ENCODE data around the gene CCNF.

The CCNF gene

GRCh38 chr16:2436110-2436509, 6.9 kb downstream of the CCNF start:
- peaks cover 49 to 89% of the 10 kb centered on the region in 2 experiments; a peak in 2 of 3 replicates for H3K36me3 ChIP-seq (ENCODE audit: control insufficient read depth in 2 of 2, insufficient read depth in 1 of 2, low read length in 2 of 2)
- no peak overlapping the region for H3K27ac ChIP-seq (ENCODE audit: extremely low read depth, low read depth, low read length)
- POLR2A ChIA-PET = interaction anchor here (1.4 kb wide), 1 partner anchor 11 kb away, joined by 3 read pairs; no protein-coding TSS in a partner anchor
- CTCF ChIA-PET = no interaction called here
- no peak overlapping the region for H3K4me3 ChIP-seq (ENCODE audit: low read depth, low read length)
- H3K4me1 ChIP-seq (ENCODE audit: control insufficient read depth, insufficient read depth, low read length) = no peaks in the 10 kb centered on the region
- H3K9me3 ChIP-seq (ENCODE audit: control insufficient read depth, insufficient read depth, low read depth, low read length) = no peaks in the 10 kb centered on the region
- TF ChIP-seq SETDB1 (IDR thresholded peaks at IDR 0.05; ENCODE audit: insufficient read length, low read length) (no peak), ZNF133 (tag by site-specific recombination; IDR thresholded peaks at IDR 0.05) (no peak), PRDM10 (tag by site-specific recombination; IDR thresholded peaks at IDR 0.05) (no peak)

- H3K27ac ChIP-seq (ENCODE audit: extremely low read depth, low read depth, low read length) = no peak overlapping the region
- ChIA-PET POLR2A (interaction anchor here (0.6 to 1.4 kb wide), 3 partner anchors 10 to 22 kb away, joined by 3 read pairs; partner anchors contain the start of gene TEDC2), CTCF (interaction anchor here (0.6 to 1.0 kb wide), 2 partner anchors 15 to 39 kb away, joined by 3 read pairs; no protein-coding TSS in a partner anchor)
- peaks cover 43 to 81% of the 10 kb centered on the region in 2 experiments; a peak in 2 of 3 replicates for H3K36me3 ChIP-seq (ENCODE audit: control insufficient read depth in 2 of 2, insufficient read depth in 1 of 2, low read length in 2 of 2)
- H3K4me1 ChIP-seq (ENCODE audit: control insufficient read depth, insufficient read depth, low read length) = no peaks in the 10 kb centered on the region
- no peaks in the 10 kb centered on the region for H3K9me3 ChIP-seq (ENCODE audit: control insufficient read depth, insufficient read depth, low read depth, low read length)
- TF ChIP-seq ZNF362 (tag by site-specific recombination; IDR thresholded peaks at IDR 0.05) (no peak), GLI2 (tag by site-specific recombination; IDR thresholded peaks at IDR 0.05; ENCODE audit: borderline replicate concordance, low read depth) (no peak), ZBTB11 (tag by site-specific recombination; conservative IDR thresholded peaks at IDR 0.05; ENCODE audit: low read depth) (no peak), ZNF660 (tag by site-specific recombination; IDR thresholded peaks at IDR 0.05) (no peak), ZNF664 (tag by site-specific recombination; IDR thresholded peaks at IDR 0.05) (no peak), ZNF560 (tag by site-specific recombination; IDR thresholded peaks at IDR 0.05; ENCODE audit: borderline replicate concordance) (no peak), ZNF596 (tag by site-specific recombination; IDR thresholded peaks at IDR 0.05) (no peak), ZNF138 (tag by site-specific recombination; IDR thresholded peaks at IDR 0.05; ENCODE audit: borderline replicate concordance) (no peak), ZNF548 (tag by site-specific recombination; IDR thresholded peaks at IDR 0.05) (no peak)
- no peak overlapping the region for H3K4me3 ChIP-seq (ENCODE audit: low read depth, low read length)
Observed at GRCh38 chr16:2437032-2437790, 8.0 kb downstream of the CCNF start.

Measured in HEK293 (cell line).